Brain pericyte (primary cell): ENCODE data around the gene PTGDR2.

Experiments
- DNase-seq: peaks from one replicate; pipeline ENCODE4 v3.0.0-alpha.2; 2012; ENCODE audit warnings: low read depth, low spot score

Gene PTGDR2

GRCh38 chr11:60874421-60875365 is 18.9 kb upstream of the PTGDR2 start:
- no peak for DNase-seq

GRCh38 chr11:60873533-60873932 is 17.8 kb upstream of the PTGDR2 start:
- no peak for DNase-seq

GRCh38 chr11:60872961-60873524 is 17.3 kb upstream of the PTGDR2 start:
- peak; percentile 93 for DNase-seq

GRCh38 chr11:60872124-60872960 is 16.6 kb upstream of the PTGDR2 start:
- peak; percentile 88 for DNase-seq

- DNase-seq: peak; percentile 80
Measured at GRCh38 chr11:60871378-60872061, 15.8 kb upstream of the PTGDR2 start.

- DNase-seq: no peak
Measured at GRCh38 chr11:60870733-60871377, 15.1 kb upstream of the PTGDR2 start.

- no peak for DNase-seq
Measured at GRCh38 chr11:60870276-60870675, 14.5 kb upstream of the PTGDR2 start.

- DNase-seq: no peak
Measured at GRCh38 chr11:60869451-60869825, 13.7 kb upstream of the PTGDR2 start.

GRCh38 chr11:60868682-60869450 is 13.1 kb upstream of the PTGDR2 start:
- no peak for DNase-seq

GRCh38 chr11:60867871-60868681 is 12.3 kb upstream of the PTGDR2 start:
- DNase-seq: no peak

- no peak for DNase-seq
Measured at GRCh38 chr11:60866911-60867870, 11.4 kb upstream of the PTGDR2 start, which contains the start of gene ZP1. Gene ZP1 (plus strand): TSS chr11:60867542. CDS start chr11:60867562, 20 bp downstream.

- DNase-seq: no peak
Measured at GRCh38 chr11:60864856-60865513, 9.2 kb upstream of the PTGDR2 start.

- no peak for DNase-seq
Measured at GRCh38 chr11:60863550-60864521, 8.1 kb upstream of the PTGDR2 start.

GRCh38 chr11:60862171-60862570 is 6.4 kb upstream of the PTGDR2 start:
- no peak for DNase-seq

- DNase-seq: peak; percentile 95
Measured at GRCh38 chr11:60860943-60861342, 5.2 kb upstream of the PTGDR2 start.

- DNase-seq: no peak
Measured at GRCh38 chr11:60859616-60860250, 4.0 kb upstream of the PTGDR2 start.
